Measurements from ENCODE around the gene ZNFX1.

ZNFX1 gene

DNA sequence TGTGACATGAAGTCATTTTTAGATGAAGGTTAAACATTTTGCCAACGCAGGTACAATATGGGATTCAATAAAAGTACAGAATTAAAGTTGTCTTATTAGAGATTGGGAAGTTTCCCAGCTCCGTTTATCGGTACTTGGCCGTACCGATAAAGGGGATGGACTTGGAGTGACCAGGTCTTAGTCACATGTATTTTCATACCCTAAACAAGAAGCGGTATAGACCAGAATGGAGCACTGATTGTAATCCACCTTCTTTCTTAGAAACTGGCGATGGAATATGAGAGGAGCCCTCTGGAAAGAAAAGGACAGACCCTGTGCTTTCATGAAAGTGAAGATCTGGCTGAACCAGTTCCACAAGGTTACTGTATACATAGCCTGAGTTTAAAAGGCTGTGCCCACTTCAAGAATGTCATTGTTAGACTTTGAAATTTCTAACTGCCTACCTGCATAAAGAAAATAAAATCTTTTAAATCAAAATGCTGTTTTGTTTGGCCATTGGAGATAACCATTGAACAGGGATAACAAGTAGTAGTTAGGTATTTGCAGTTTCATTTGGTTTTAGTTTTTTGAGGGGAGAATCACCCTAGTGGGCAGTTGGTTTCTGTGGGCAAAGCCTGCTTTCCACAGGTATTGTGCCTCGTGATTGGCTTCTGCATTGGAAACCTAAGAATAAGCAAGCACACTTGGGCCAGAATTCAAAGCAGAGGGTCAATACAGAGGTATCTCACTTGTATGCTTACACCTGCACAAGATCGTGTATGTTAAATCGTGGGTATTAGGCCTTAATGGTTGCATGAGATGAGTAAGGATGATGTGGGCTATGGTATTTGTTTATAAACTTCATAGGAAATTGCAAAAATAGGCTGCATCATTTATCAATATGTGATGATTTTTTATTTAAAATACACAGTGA is 11.2 kb upstream of the ZNFX1 start:
- Histone ChIP-seq H3K4me3 (ENCODE audit: low read length) (no peak overlapping the region), H3K36me3 (ENCODE audit: control insufficient read depth, insufficient read depth, low read length) (peaks cover 50% of the 10 kb centered on the region), H3K4me1 (ENCODE audit: control insufficient read depth, insufficient read depth, low read length) (no peaks in the 10 kb centered on the region), H3K27ac (ENCODE audit: low read depth, low read length) (no peak overlapping the region), H3K9ac (ENCODE audit: low read length) (no peak overlapping the region), H3K27me3 (ENCODE audit: control insufficient read depth, insufficient read depth, low read length) (no peaks in the 10 kb centered on the region)

- Histone ChIP-seq H3K9ac (ENCODE audit: low read length) (no peak overlapping the region), H3K4me1 (ENCODE audit: control insufficient read depth, insufficient read depth, low read length) (no peaks in the 10 kb centered on the region), H3K36me3 (ENCODE audit: control insufficient read depth, insufficient read depth, low read length) (peaks cover 52% of the 10 kb centered on the region), H3K27ac (ENCODE audit: low read depth, low read length) (no peak overlapping the region), H3K27me3 (ENCODE audit: control insufficient read depth, insufficient read depth, low read length) (no peaks in the 10 kb centered on the region), H3K4me3 (ENCODE audit: low read length) (no peak overlapping the region)
Measured at GRCh38 chr20:49288250-49288751, 10.4 kb upstream of the ZNFX1 start.

DNA sequence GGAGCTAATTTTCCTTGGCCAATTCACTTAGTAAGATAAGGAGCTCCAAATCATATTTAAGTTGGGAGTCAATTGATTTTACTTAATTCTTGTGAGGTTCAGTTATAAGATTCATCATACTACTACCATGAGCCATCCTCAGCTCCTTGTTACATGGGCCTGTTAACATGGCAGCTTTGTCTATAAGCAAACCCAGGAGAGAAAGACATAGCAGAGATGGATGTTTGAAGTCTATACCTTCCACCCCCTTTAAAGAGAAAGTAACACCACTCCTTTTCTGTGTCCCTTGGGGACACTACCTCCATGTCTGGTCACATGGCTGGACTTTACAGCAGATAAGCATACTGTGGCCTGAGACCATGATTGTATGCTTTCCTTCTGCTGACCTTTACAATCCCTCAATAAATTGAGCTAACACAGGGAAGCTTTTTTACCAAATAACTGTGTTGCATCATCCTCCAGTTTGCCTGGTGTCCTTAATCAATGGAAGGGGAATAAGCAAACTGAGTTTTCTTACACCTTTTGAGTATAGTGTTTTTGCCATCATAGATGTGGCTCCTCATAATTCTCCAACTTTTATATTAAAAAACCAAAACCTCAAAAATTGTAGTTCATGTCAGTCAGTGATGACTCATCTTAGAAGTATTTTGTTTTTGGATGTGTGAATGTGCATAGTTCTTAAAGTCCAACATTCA is 9.8 kb upstream of the ZNFX1 start:
- H3K4me1 ChIP-seq (ENCODE audit: control insufficient read depth, insufficient read depth, low read length): no peaks in the 10 kb centered on the region
- H3K36me3 ChIP-seq (ENCODE audit: control insufficient read depth, insufficient read depth, low read length): peaks cover 58% of the 10 kb centered on the region
- no peak overlapping the region for H3K9ac ChIP-seq (ENCODE audit: low read length)
- H3K4me3 ChIP-seq (ENCODE audit: low read length): no peak overlapping the region
- no peaks in the 10 kb centered on the region for H3K27me3 ChIP-seq (ENCODE audit: control insufficient read depth, insufficient read depth, low read length)
- H3K27ac ChIP-seq (ENCODE audit: low read depth, low read length): no peak overlapping the region

DNA sequence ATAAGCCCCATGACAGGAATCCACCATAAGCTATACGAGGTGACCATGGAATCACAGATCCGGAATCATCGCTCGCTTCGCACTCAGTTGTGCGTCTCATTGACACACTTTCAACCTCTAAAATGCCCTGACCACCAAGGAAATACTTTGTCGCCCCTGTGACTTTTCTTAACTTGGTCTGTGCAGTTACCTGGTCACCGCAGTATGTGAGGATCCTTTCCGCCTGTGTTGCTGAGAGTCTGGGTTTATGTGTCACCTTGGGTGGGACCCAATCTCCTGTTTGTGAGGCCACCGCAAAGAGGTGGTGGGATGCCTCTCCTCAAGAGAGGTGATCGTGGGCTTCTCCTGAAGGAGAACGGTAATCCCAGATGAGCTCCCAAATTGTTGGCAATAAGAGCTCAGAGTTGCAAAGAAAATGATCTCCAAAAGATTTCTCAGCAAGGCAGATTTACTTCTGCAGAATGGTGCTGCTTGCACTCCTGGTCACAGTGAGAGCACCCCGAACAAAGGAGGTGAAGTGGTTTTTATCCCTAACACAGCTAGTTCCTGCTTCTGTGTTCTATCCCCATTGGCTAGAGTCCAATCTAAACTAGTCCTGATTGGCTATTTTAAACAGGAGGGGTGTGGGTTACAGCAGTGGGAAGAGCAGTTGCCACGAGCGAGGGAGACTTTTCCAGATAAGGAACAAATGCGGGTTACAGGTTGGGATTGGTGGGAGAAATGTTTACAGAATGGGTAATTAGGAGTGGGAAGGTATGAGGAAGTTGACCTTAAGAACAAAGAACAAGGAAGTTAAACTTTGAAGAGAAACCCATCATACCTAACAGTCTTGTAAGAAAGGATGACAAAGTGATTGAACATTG is 9.1 kb upstream of the ZNFX1 start:
- Histone ChIP-seq H3K27me3 (ENCODE audit: control insufficient read depth, insufficient read depth, low read length) (no peaks in the 10 kb centered on the region), H3K4me3 (ENCODE audit: low read length) (no peak overlapping the region), H3K4me1 (ENCODE audit: control insufficient read depth, insufficient read depth, low read length) (no peaks in the 10 kb centered on the region), H3K36me3 (ENCODE audit: control insufficient read depth, insufficient read depth, low read length) (peaks cover 66% of the 10 kb centered on the region), H3K27ac (ENCODE audit: low read depth, low read length) (no peak overlapping the region), H3K9ac (ENCODE audit: low read length) (no peak overlapping the region)

DNA sequence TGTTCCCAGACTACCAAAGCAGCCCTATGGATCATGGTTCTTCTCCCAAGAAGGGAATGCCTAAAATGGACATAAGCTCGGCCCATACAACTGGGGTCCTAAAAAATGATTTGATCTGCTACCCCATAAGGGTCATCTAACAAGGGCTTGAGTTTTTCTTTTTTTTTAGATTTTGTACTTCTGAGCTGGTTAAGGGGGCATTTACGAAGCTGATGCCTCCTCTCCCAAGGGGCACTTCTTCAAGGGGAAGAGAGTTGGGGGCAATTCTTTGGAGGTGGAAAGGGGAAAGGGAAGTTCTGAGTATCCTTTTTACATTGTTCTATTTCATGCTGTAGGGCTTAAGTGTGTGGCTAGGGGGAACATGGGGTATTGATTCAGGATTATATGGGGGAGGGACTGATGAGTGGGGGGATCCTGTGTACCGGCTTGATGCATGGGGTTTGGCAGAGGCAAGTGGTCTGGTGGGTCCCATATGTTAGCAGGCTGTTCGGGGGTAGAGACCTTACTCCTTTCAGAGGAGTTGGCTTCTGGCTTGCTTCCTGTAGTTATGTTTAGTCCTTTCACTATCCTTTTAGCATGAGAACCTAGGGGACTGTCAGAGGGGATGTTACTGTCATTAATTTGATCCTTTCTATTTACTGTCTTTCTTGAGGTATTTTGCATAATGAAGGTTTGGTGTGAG is 8.1 kb upstream of the ZNFX1 start:
- H3K27me3 ChIP-seq (ENCODE audit: control insufficient read depth, insufficient read depth, low read length): no peaks in the 10 kb centered on the region
- H3K9ac ChIP-seq (ENCODE audit: low read length): no peak overlapping the region
- H3K4me3 ChIP-seq (ENCODE audit: low read length): no peak overlapping the region
- no peaks in the 10 kb centered on the region for H3K4me1 ChIP-seq (ENCODE audit: control insufficient read depth, insufficient read depth, low read length)
- no peak overlapping the region for H3K27ac ChIP-seq (ENCODE audit: low read depth, low read length)
- peaks cover 72% of the 10 kb centered on the region for H3K36me3 ChIP-seq (ENCODE audit: control insufficient read depth, insufficient read depth, low read length)

GRCh38 chr20:49285233-49285668 is 7.4 kb upstream of the ZNFX1 start:
- no peaks in the 10 kb centered on the region for H3K27me3 ChIP-seq (ENCODE audit: control insufficient read depth, insufficient read depth, low read length)
- peaks cover 73% of the 10 kb centered on the region for H3K36me3 ChIP-seq (ENCODE audit: control insufficient read depth, insufficient read depth, low read length)
- no peak overlapping the region for H3K9ac ChIP-seq (ENCODE audit: low read length)
- H3K27ac ChIP-seq (ENCODE audit: low read depth, low read length): no peak overlapping the region
- no peaks in the 10 kb centered on the region for H3K4me1 ChIP-seq (ENCODE audit: control insufficient read depth, insufficient read depth, low read length)
- no peak overlapping the region for H3K4me3 ChIP-seq (ENCODE audit: low read length)

DNA sequence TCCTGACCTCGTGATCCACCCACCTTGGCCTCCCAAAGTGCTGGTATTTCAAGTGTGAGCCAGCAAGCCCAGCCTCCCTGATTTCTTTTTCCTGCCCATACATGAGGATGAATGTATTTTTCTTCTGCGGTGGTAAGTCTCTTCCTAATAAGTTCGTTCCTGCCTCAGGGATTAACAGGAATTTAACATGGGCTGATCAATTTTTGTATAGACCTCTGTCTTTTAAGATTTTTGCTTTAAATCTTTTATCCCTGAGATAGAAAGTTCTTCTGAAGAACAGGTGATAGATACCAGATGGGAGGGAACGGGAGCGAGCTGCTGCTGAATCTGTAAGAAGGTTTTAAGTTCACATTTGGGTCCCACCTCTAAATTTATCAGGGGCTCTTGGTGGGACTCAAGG is 7.0 kb upstream of the ZNFX1 start:
- Histone ChIP-seq H3K4me1 (ENCODE audit: control insufficient read depth, insufficient read depth, low read length) (peaks cover 3% of the 10 kb centered on the region), H3K27me3 (ENCODE audit: control insufficient read depth, insufficient read depth, low read length) (no peaks in the 10 kb centered on the region), H3K4me3 (ENCODE audit: low read length) (no peak overlapping the region), H3K9ac (ENCODE audit: low read length) (no peak overlapping the region), H3K27ac (ENCODE audit: low read depth, low read length) (no peak overlapping the region), H3K36me3 (ENCODE audit: control insufficient read depth, insufficient read depth, low read length) (peaks cover 77% of the 10 kb centered on the region)

GRCh38 chr20:49283703-49284625 is 6.1 kb upstream of the ZNFX1 start:
- Histone ChIP-seq H3K27me3 (ENCODE audit: control insufficient read depth, insufficient read depth, low read length) (no peaks in the 10 kb centered on the region), H3K36me3 (ENCODE audit: control insufficient read depth, insufficient read depth, low read length) (peaks cover 76% of the 10 kb centered on the region), H3K27ac (ENCODE audit: low read depth, low read length) (no peak overlapping the region), H3K9ac (ENCODE audit: low read length) (no peak overlapping the region), H3K4me1 (ENCODE audit: control insufficient read depth, insufficient read depth, low read length) (peaks cover 6% of the 10 kb centered on the region), H3K4me3 (ENCODE audit: low read length) (no peak overlapping the region)

- Histone ChIP-seq H3K36me3 (ENCODE audit: control insufficient read depth, insufficient read depth, low read length) (peaks cover 74% of the 10 kb centered on the region), H3K9ac (ENCODE audit: low read length) (no peak overlapping the region), H3K4me3 (ENCODE audit: low read length) (no peak overlapping the region), H3K4me1 (ENCODE audit: control insufficient read depth, insufficient read depth, low read length) (peaks cover 6% of the 10 kb centered on the region), H3K27me3 (ENCODE audit: control insufficient read depth, insufficient read depth, low read length) (no peaks in the 10 kb centered on the region), H3K27ac (ENCODE audit: low read depth, low read length) (no peak overlapping the region)
Measured at GRCh38 chr20:49283176-49283702, 5.4 kb upstream of the ZNFX1 start.

DNA sequence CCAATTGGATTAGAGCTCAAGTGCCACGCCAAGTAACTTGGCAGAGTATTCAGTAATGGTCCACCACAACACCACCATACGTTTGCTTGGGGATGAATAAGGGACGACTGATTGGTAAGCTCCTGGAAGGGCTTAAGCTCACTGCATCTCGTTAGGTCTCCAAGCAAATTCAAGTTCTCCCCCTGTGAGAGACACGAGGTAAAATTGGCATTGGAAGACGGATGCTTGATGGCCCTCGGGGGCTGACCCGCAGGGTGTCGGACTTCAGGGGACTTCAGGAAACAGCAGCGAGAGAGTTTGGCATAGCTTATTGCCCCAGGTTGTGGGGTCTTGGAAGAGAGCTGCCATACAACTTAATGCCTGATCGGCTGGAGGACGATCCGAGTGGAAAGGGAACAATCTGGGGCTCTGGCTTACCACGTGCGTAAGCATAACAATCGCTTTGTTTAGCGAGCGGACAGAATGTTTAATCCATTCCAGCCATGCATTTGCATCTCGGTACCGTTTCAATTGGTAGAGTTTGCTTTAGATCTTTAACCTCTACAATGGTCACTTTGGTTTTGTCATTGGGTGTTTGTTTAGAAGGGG is 4.8 kb upstream of the ZNFX1 start:
- Histone ChIP-seq H3K27me3 (ENCODE audit: control insufficient read depth, insufficient read depth, low read length) (no peaks in the 10 kb centered on the region), H3K4me3 (ENCODE audit: low read length) (peak overlapping the region; percentile 17), H3K36me3 (ENCODE audit: control insufficient read depth, insufficient read depth, low read length) (peaks cover 69% of the 10 kb centered on the region), H3K27ac (ENCODE audit: low read depth, low read length) (no peak overlapping the region), H3K9ac (ENCODE audit: low read length) (no peak overlapping the region), H3K4me1 (ENCODE audit: control insufficient read depth, insufficient read depth, low read length) (peaks cover 6% of the 10 kb centered on the region)

All from rectal smooth muscle tissue (tissue), 1 donor.